Uterus (tissue), 4 donors: ENCODE results near the gene LRBA. TPM values are rescaled to one million over a fixed set of nuclear protein-coding genes. Genes with fewer than 3 reads are reported as not detected.
"Not testable (repeated sequence)": the region's sequence is repeated elsewhere in the genome, so short reads cannot be mapped to it uniquely, and the experiment has no call there.

Source experiments
- DNase-seq, 2 donors: peaks; one replicate each; pipeline ENCODE4 v3.0.0-alpha.2; 2019 to 2020
- H3K27ac ChIP-seq, 2 donors: fragments of 200-600 bp; sonication (generic); 1 replicate in 1 of 2; 2 replicates in 1 of 2; pipeline ENCODE4 v1.5.1; 2016 to 2018
- H3K27me3 ChIP-seq, 2 donors: fragments of 200-600 bp; sonication (generic); one replicate each; pipeline ENCODE4 v1.5.1; 2018 to 2019; ENCODE audit warnings: control low read depth in 1 of 2
- H3K36me3 ChIP-seq, 2 donors: fragments of 200-600 bp; sonication (generic); one replicate each; pipeline ENCODE4 v1.5.1; 2019; ENCODE audit warnings: control low read depth in 1 of 2
- H3K4me1 ChIP-seq, 2 donors: fragments of 200-600 bp; sonication (generic); one replicate each; pipeline ENCODE4 v1.5.1; 2018 to 2019; ENCODE audit warnings: control low read depth in 1 of 2
- H3K4me3 ChIP-seq, 2 donors: fragments of 200-600 bp; sonication (generic); 1 replicate in 1 of 2; 2 replicates in 1 of 2; pipeline ENCODE4 v1.5.1; 2018 to 2019; ENCODE audit warnings: mild to moderate bottlenecking in 1 of 2
- H3K9me3 ChIP-seq, 2 donors: fragments of 200-600 bp; sonication (generic); one replicate each; pipeline ENCODE4 v1.5.1; 2019; ENCODE audit warnings: control low read depth in 1 of 2
- POLR2A ChIP-seq, 2 donors: fragments of 450-650 bp; IDR thresholded peaks; one replicate each; pipeline ENCODE4 v1.6.1; 2016; ENCODE audit warnings: antibody characterized with exemption in 2 of 2, mild to moderate bottlenecking in 1 of 2, moderate library complexity in 1 of 2
- intact Hi-C: fragments of 100-400 bp; cut with DNase I; formaldehyde crosslinking; loops from one replicate; pipeline ENCODE4 v1.15.1; 2023; ENCODE audit warnings: low total_unique reads
- total RNA-seq, 4 donors: library from RNA; depleted of rRNA in 3 of 4; stranded (reverse); fragments of >200 nt in 3 of 4; gene quantifications; one replicate each; pipeline versions ENCODE4 v1.1.0 to v1.2.4, GENCODE V29; 2014 to 2023
- TF ChIP-seq, protein P1 (sequence below), 4 experiments: fragments of 200-600 bp in 2 of 4; fragments of 450-650 bp in 2 of 4; sonication (generic) in 2 of 4; IDR thresholded peaks; one replicate each; pipeline ENCODE4 v1.5.1; 2016 to 2019; ENCODE audit warnings: antibody characterized with exemption in 4 of 4, mild to moderate bottlenecking in 2 of 4, moderate library complexity in 1 of 4
- donor health status: DM: yes; HTN: yes; CAD: no.

LRBA gene
- total RNA-seq, 4 donors from 2014 or later = 32.0 to 126 (median 41.7) TPM

DNA sequence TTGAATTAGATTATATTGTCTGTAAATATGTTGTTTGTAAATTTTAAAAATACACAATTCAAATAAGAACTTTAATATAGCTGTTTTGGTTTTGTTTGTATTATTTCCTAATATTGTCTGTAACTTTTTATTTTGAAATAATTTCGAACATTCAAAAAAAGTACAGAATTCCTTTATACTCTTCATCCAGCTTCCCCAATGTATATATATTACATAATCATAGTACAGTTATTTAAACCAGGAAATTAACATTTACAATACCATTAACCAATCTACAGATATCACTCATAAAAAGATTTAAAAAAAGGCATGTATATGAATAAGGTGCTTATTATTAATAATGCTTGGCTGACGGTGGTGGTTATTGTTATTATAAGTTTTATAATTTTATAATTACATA, 84.1 kb downstream of the LRBA start:
- no peak overlapping the region for H3K27ac ChIP-seq
- no peaks in the 10 kb centered on the region for H3K27me3 ChIP-seq
- no peaks in the 10 kb centered on the region for H3K4me1 ChIP-seq
- no peaks in the 10 kb centered on the region for H3K36me3 ChIP-seq
- no peaks in the 10 kb centered on the region for H3K9me3 ChIP-seq
- DNase-seq = no peak
- TF ChIP-seq, protein P1, sequence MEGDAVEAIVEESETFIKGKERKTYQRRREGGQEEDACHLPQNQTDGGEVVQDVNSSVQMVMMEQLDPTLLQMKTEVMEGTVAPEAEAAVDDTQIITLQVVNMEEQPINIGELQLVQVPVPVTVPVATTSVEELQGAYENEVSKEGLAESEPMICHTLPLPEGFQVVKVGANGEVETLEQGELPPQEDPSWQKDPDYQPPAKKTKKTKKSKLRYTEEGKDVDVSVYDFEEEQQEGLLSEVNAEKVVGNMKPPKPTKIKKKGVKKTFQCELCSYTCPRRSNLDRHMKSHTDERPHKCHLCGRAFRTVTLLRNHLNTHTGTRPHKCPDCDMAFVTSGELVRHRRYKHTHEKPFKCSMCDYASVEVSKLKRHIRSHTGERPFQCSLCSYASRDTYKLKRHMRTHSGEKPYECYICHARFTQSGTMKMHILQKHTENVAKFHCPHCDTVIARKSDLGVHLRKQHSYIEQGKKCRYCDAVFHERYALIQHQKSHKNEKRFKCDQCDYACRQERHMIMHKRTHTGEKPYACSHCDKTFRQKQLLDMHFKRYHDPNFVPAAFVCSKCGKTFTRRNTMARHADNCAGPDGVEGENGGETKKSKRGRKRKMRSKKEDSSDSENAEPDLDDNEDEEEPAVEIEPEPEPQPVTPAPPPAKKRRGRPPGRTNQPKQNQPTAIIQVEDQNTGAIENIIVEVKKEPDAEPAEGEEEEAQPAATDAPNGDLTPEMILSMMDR (IDR thresholded peaks at IDR 0.05) = no peak
- TF ChIP-seq POLR2A (IDR thresholded peaks at IDR 0.05) = no peak
- no peak overlapping the region for H3K4me3 ChIP-seq
- intact Hi-C loops = no loop called here

DNA sequence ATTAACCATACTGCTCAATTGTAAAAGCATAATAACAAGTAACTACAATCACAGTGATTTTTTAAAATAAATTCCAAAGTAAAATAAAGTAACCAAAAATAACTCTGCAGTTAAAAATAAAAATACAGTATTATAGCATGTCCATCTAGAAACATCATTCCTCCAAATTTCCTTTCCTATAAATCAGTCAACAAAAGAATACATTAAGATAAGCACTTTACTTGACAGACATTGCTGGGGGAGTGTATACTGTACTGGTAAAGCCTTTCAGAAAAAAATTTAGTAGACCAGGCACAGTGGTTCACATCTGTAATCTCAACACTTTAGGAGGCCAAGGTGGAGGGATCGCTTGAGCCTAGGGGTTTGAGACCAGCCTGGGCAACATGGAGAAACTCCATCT, 91.1 kb downstream of the LRBA start:
- intact Hi-C loops = no loop called here
- no peaks in the 10 kb centered on the region for H3K9me3 ChIP-seq
- DNase-seq = no peak
- TF ChIP-seq, protein P1 (IDR thresholded peaks at IDR 0.05) = no peak
- TF ChIP-seq POLR2A (IDR thresholded peaks at IDR 0.05) = no peak
- H3K4me3 ChIP-seq = no peak overlapping the region
- H3K27ac ChIP-seq = no peak overlapping the region
- H3K4me1 ChIP-seq = no peaks in the 10 kb centered on the region
- no peaks in the 10 kb centered on the region for H3K27me3 ChIP-seq
- no peaks in the 10 kb centered on the region for H3K36me3 ChIP-seq

DNA sequence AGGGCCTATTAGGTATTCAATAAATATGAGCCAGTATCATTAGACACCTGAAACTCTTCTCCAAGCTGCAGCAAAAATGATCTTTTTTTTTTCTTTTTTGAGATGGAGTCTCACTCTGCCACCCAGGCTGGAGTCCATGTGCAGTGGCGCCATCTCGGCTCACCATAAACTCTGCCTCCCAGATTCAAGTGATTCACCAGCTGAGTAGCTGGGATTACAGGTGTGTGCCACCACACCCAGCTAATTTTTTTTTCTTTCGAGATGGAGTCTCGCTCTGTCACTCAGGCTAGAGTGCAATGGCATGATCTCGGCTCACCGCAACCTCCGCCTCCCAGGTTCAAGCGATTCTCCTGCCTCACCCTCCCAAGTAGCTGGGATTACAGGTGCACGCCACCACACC, 93.6 kb downstream of the LRBA start:
- DNase-seq, H3K27me3 ChIP-seq, intact Hi-C loops, H3K9me3 ChIP-seq, H3K4me1 ChIP-seq, H3K36me3 ChIP-seq, H3K4me3 ChIP-seq, H3K27ac ChIP-seq: not testable (repeated sequence)

DNA sequence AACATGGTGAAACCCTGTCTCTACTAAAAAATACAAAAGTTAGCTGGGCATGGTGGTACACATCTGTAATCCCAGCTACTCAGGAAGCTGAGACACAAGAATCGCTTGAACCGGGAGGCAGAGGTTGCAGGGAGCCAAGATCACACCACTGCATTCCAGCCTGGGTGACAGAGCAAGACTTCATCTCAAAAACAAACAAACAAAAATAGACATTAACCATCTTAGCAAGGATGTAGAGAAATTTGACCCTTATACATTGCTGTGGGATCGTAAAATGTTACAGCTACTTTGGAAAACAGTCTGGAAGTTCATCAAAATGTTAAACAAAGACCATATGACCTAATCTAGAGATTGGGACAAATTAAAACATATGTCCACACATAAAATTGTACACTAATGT, 96.5 kb downstream of the LRBA start:
- H3K36me3 ChIP-seq = not testable (repeated sequence)

DNA sequence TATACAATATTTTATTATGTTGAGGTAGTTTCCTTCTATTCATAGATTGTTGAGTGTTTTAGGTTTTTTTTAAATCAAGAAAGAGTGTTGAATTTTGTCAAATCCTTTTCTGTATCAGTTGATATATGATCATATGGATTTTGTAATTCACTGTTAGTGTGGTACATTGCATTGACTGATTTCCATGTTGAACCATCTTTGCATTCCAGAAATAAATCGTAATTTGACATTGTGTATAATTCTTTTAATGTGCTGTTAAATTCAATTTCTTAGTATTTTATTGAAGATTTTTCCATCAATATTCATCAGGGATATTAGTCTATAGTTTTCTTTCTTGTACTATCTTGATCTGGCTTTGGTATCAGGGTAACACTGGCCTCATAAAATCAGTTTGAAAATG, 103.8 kb downstream of the LRBA start:
- Histone ChIP-seq H3K36me3 (peaks cover 0 to 2% of the 10 kb centered on the region in 2 donors), H3K9me3 (peaks cover 0 to 6% of the 10 kb centered on the region in 2 donors), H3K4me3 (no peak overlapping the region), H3K27me3 (no peaks in the 10 kb centered on the region), H3K27ac (no peak overlapping the region), H3K4me1 (peaks cover 0 to under 1% of the 10 kb centered on the region in 2 donors)
- TF ChIP-seq, protein P1 (IDR thresholded peaks at IDR 0.05) = no peak
- no peak for TF ChIP-seq POLR2A (IDR thresholded peaks at IDR 0.05)
- intact Hi-C loops = no loop called here
- no peak for DNase-seq

More for the DNA sequence above, 96.5 kb downstream of the LRBA start:
- H3K4me1 ChIP-seq, DNase-seq, H3K27ac ChIP-seq, H3K27me3 ChIP-seq, intact Hi-C loops, H3K9me3 ChIP-seq, H3K4me3 ChIP-seq: not testable (repeated sequence)

DNA sequence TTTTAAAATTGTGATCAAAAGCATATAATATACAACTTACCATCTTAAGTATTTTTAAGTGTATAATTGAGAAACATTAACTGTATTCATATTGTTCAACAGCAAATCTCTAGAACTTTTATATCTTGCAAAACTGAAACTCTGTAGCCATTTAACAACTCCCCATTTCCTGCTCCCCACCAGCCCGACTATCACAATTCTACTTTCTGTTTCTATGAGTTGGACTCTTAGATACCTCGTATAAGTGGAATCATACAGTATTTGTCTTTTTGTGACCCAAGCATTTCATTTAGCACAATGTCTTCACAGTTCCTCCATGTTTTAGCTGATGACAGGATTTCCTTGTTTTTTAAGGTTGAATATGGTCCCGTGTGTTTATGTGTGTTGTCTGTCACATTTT, 106.0 kb downstream of the LRBA start:
- DNase-seq = no peak
- Histone ChIP-seq H3K27ac (no peak overlapping the region), H3K27me3 (no peaks in the 10 kb centered on the region), H3K36me3 (peaks cover 0 to 2% of the 10 kb centered on the region in 2 donors), H3K9me3 (peaks cover 0 to 6% of the 10 kb centered on the region in 2 donors), H3K4me3 (no peak overlapping the region), H3K4me1 (peaks cover 0 to 4% of the 10 kb centered on the region in 2 donors)
- TF ChIP-seq, protein P1 (IDR thresholded peaks at IDR 0.05) = no peak
- TF ChIP-seq POLR2A (IDR thresholded peaks at IDR 0.05) = no peak
- intact Hi-C loops = no loop called here
